ENCODE data around the gene IFRD2. TPM values are rescaled to one million over a fixed set of nuclear protein-coding genes. Genes with fewer than 3 reads are reported as not detected.

Gene IFRD2
- total RNA-seq, 1 donor from 2014 or later: 177 TPM

- no peak overlapping the region for H3K4me3 ChIP-seq (ENCODE audit: low read depth, low read length)
- H3K36me3 ChIP-seq (ENCODE audit: control insufficient read depth, insufficient read depth, low read length): no peaks in the 10 kb centered on the region
- FAIRE-seq (no peak), DNase-seq (ENCODE audit: low read depth) (no peak)
- H3K27me3 ChIP-seq (ENCODE audit: control insufficient read depth, insufficient read depth, low read length): no peaks in the 10 kb centered on the region
- no peak for TF ChIP-seq CTCF (IDR thresholded peaks at IDR 0.05; ENCODE audit: insufficient read depth, low read length, severe bottlenecking)
Measured at GRCh38 chr3:50271314-50271936, 20.8 kb downstream of the IFRD2 start.

- TF ChIP-seq CTCF (IDR thresholded peaks at IDR 0.05; ENCODE audit: insufficient read depth, low read length, severe bottlenecking): no peak
- Histone ChIP-seq H3K27me3 (ENCODE audit: control insufficient read depth, insufficient read depth, low read length) (no peaks in the 10 kb centered on the region), H3K36me3 (ENCODE audit: control insufficient read depth, insufficient read depth, low read length) (no peaks in the 10 kb centered on the region), H3K4me3 (ENCODE audit: low read depth, low read length) (no peak overlapping the region)
- DNase-seq (ENCODE audit: low read depth) (no peak), FAIRE-seq (no peak)
Measured at GRCh38 chr3:50270422-50271224, 21.6 kb downstream of the IFRD2 start.

- Histone ChIP-seq H3K27me3 (ENCODE audit: control insufficient read depth, insufficient read depth, low read length) (no peaks in the 10 kb centered on the region), H3K36me3 (ENCODE audit: control insufficient read depth, insufficient read depth, low read length) (no peaks in the 10 kb centered on the region), H3K4me3 (ENCODE audit: low read depth, low read length) (no peak overlapping the region)
- peak; percentile 63 for DNase-seq (ENCODE audit: low read depth)
- no peak for FAIRE-seq
- TF ChIP-seq CTCF (IDR thresholded peaks at IDR 0.05; ENCODE audit: insufficient read depth, low read length, severe bottlenecking): no peak
Measured at GRCh38 chr3:50269977-50270413, 22.2 kb downstream of the IFRD2 start.

- Histone ChIP-seq H3K27me3 (ENCODE audit: control insufficient read depth, insufficient read depth, low read length) (no peaks in the 10 kb centered on the region), H3K36me3 (ENCODE audit: control insufficient read depth, insufficient read depth, low read length) (no peaks in the 10 kb centered on the region), H3K4me3 (ENCODE audit: low read depth, low read length) (no peak overlapping the region)
- FAIRE-seq: no peak
- no peak for TF ChIP-seq CTCF (IDR thresholded peaks at IDR 0.05; ENCODE audit: insufficient read depth, low read length, severe bottlenecking)
- no peak for DNase-seq (ENCODE audit: low read depth)
Measured at GRCh38 chr3:50269460-50269859, 22.8 kb downstream of the IFRD2 start.

GRCh38 chr3:50268703-50269451, 23.4 kb downstream of the IFRD2 start, which contains the start of gene SEMA3B:
Gene SEMA3B, plus strand, starts transcription at chr3:50269147. Its CDS starts 94 bp downstream, at chr3:50269241.
- no peaks in the 10 kb centered on the region for H3K27me3 ChIP-seq (ENCODE audit: control insufficient read depth, insufficient read depth, low read length)
- H3K4me3 ChIP-seq (ENCODE audit: low read depth, low read length): no peak within 1 kb of the TSS
- no peaks in the 10 kb centered on the region for H3K36me3 ChIP-seq (ENCODE audit: control insufficient read depth, insufficient read depth, low read length)
- DNase-seq (ENCODE audit: low read depth): peak; percentile 74
- no peak for TF ChIP-seq CTCF (IDR thresholded peaks at IDR 0.05; ENCODE audit: insufficient read depth, low read length, severe bottlenecking)
- no peak for FAIRE-seq
